Stimulated activated CD4-positive, alpha-beta T cell treated with anti-CD3 and anti-CD28 coated beads, Interleukin-4, amount 100 ng/mL, for 4 hours (primary cell): ENCODE measurements around the gene CNOT6L.
"Not testable (repeated sequence)": the region's sequence is repeated elsewhere in the genome, so short reads cannot be mapped to it uniquely, and the experiment has no call there.

Experiments used
- DNase-seq, 2 experiments: peaks; one replicate each; pipeline ENCODE4 v3.0.0-alpha.2; 2020

The CNOT6L gene

DNA sequence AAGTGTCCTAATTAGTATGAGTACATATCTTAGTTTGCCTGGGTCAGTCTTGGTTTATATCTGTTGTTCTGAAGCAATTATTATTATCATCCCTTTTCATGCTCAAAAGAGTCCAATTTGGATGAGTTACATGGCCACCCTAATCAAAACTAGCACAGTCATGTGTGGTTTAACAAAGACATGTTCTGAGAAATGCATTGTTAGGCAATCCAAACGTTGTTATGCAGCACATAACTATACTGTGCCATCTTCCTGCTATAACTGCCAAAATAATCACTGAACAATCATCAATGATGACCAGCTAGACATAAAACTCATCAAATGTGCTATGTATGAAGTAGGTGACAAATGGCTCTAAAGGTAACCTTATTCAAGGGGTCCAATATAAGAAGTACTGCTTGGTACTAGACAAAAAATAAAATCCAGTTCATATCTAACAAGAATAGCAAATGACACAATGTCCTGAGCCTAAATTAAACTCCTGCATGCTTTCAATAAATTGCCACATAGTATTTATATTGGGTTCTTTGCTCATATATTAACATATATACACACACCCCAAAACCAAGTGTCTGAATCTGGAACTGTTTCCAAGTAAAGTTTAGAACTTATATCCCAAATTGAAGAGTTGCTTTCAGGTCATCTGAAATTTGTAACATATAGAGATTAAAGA lies 41.9 kb downstream of the CNOT6L start:
- DNase-seq = no peak

DNA sequence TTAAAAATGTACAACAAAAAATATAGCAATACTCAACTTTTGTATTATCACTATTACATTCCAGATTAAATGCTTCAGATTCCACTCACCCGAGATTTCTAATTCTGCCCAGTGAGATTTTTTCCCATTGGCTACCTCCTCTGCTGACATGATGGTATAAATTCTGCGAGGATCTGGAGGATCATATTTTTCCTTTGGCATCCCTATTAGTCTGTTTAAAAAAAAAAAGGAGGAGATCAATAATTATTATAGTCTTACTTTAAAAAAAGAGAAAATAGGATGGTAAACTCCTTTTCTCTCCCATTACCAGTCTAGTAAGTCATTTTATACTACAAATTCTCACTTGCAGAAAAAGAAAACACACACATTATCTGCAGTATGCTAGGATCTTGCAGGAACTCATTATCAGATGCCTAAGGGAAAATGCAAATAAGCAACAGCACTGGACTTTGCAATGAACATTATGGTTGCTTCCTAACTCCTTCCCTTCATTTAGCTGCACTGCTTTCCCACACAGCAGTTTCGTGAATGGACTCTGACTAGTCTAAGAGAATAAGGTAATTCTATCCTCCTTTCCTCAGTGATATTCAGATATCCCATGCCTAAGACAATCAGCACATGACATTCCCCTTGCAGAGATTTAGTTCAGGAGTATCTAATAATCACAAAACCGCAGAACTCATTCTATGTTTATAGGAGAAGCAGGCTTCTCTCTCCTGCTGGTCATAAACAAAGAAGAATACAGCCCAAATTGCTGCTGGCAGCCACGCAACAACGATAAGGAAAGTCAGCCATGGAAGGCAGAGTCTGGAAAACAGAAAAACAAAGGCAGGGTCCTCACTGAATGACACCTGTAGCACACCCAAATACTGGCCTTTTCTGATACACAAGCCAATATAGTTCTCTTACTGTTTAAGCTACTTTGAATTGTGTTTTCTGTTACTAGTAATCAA lies 42.7 kb downstream of the CNOT6L start:
- DNase-seq = no peak

DNA sequence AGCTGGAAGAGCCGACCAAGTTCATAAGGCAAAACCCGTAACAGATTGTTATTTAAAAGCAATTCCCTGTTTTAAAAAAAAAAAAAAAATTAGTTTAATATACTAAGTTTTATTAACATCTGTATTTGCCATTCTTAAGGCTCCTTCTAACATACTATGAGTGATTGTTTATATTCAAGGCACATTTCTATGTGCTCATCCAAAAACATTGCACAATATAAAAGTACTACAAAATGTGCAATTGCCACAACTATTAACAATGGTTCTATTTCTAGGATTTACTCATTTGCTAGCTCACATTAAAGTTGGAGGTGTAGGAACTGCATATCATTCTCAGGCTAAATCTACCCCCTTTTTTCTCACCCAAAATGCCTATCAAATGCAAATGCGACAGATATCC lies 46.1 kb downstream of the CNOT6L start:
- DNase-seq = no peak

DNA sequence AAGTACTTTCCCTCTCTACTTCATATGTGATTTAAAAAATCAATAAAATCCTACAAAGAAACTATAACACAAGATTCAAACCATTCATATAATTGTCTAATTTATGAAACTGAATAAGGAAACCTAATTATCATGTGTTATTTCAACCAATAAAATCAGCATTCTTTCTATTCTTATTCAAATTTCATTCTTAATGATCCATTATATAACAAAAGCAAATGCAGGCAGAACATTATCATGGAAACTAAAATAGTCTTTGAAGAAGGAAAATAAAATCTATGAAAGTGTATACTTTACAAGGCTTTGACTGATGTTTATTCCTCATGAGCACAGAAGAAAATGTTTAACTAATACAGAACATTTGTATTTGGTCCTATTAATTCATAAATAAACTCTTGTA lies 47.6 kb downstream of the CNOT6L start:
- no peak for DNase-seq

DNA sequence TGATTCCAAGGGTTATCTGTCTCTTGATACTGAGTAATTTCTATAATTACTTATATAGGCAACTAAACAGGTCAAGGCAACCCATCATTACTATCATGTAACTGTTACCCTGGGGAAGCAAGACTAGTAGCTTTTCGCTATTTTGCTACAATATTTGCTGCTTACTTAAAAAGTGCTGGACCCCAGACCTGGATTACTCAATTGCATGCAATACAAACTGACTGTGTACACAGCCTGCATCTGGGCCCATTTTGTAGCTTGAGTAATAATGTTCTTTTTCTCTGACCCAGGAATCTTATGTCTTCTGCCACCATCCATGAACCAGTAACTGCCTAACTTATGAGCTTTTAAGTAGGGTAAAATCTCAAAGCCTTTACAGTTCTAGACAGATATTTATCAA lies 53.4 kb downstream of the CNOT6L start:
- no peak for DNase-seq

DNA sequence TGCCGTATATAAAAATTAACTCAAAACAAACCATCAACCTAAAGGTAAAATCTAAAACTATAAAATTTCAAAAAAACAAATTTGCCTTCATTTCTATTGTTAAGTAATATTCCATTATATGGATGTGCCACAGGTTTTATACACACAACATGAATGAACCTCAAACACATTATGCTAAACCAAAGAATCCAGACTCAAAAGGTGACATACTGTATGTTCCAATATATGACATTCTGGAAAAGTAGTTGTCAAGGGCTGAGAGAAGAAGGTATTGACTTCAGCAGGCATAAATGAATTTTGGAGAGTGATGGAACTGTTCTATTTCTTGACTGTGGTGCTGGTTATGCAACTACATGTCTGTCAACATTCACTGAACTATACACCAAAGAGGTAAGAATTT lies 56.6 kb downstream of the CNOT6L start:
- DNase-seq = no peak

DNA sequence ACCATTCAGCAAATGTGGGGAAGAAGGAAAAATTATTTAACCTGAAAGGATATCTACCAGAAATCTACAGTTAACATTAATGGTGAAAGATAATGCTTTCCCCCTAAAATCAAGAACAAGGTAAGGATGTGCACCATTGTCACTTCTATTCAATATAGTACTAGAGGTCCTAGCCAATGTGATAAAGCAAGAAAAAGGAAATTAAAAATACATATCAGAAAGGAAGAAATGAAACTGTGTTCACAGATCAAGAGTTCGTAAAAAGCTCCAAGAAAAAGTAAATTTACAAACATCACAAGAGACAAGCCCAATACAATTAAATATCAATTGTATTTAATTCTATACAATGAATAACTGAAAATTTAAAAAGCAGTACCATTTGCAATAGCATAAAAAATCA lies 57.6 kb downstream of the CNOT6L start:
- DNase-seq = no peak

DNA sequence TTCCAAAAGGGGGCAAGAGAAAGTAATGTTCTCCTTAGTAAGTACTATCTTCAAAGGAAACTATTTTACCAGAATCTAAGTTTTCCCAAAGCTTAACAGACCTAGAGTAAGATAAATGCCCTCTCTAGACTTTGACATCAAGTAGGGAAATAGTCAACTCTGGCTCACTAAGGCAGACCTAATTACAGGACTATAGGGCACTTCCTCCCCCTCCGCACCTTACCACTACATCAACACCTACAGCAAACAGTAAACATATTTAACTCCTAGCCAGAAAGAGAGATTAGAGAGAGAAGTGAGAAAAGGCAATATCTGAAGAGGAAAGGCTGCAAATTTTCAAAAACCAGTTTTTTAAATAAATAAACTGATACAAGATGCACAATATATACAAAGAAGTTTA lies 60.4 kb downstream of the CNOT6L start:
- no peak for DNase-seq

DNA sequence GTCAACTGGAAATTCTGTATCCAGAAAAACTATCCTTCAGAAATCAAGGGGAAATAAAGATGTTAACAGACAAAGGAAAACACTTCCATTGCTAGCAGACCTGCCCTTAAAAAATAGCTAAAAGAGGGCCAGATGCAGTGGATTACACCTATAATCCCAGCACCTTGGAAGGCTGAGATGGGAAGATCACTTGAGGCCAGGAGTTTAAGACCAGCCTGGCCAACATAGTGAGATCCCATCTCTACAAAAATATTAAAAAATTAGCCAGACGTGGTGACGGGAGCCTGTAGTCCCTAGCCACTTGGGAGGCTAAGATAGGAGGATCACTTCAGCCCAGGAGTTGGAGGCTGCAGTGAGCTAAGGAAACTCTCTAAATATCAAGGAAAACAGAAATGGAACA lies 67.4 kb downstream of the CNOT6L start:
- DNase-seq = no peak

DNA sequence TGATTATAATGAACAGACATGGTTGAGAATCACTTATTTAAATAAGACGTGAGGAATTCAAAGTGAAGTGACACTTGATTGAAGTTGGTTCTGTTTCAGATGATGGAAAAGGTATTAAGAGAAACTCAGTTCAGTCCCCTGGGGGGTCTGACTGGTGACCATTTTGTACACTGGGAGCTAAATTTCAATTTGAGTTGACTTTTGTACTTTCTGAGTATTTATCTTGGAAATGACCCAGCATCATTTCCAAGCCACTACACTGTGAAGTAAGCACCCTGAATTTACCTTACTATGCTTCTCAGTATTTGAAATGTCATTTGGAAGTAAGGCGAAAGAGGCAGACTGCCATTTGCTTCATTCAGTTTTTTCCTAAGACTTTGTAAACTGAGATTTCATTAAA lies 73.4 kb downstream of the CNOT6L start:
- no peak for DNase-seq

DNA sequence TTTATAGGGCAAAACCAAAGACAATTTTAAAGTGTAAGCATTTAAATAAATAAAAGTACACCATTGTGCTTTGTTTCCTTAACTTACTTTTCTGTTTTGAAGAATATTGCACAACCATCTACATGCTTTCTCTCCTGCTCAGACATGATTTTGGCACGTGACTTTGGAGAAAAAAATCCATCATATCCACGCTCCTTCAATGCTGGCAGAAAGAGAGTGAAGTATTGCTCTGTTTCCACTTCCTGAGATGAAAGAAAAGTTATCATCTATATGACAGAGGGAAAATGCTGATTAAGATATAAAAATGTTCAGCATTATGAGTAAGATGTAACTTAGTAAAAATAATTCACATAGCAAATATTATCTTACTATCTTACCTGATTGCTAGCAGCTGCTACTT lies 77.1 kb downstream of the CNOT6L start:
- no peak for DNase-seq

DNA sequence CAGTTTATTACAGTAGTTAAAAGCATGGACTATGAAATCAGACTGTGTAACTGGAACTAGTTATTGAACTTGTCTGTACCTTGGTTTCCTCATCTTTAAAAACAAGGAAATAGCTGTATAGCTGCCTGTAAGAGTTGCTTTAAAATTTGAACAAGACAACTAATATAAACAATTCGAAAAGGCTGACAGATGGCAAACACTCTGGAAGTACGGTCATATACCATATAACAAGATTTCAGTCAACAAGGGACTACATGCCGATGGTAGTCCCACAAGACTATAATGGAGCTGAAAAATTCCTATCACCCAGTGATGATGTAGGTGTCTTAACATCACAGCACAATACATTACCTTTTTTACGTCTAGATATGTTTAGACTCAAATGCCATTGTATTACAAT lies 78.7 kb downstream of the CNOT6L start:
- no peak for DNase-seq

DNA sequence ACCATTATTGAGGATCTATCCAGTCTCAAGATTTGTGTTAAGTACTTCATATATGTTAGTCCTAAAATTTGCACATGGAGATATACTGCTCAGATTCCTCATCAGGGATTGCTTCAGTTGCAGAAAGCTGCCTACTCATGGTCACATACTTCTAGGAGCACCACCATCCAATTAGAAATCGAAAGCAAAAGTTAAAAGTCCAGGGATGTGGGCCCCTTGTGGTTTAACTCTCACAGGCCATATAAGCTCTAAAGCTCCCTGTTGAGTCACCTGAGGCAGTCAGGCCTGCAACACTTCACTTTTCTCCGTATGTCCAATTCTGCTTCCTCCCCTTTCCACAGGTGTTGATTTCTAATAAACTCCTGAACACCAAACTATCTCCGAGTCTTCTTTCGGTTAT lies 84.2 kb downstream of the CNOT6L start:
- DNase-seq = peak in 1 of 2 experiments; percentile 34

DNA sequence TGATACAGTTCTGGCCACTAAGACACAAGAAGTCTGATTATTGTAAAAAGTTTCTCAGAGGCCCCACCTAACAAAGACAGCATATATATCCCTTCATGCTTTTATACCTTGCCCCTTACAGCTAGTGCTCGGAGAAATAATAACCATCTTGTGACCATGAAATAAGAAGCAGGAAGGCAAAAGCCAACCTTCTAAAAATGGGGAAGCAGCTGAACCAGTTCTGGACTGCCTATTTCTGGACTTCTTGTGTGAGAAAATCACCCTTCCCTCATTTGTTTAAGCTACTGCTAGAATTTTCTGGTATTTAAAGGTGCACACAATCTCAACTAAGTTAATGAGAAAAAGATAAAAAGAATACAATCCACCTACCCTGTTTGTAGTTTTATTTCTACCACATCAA lies 87.5 kb downstream of the CNOT6L start:
- DNase-seq = no peak

DNA sequence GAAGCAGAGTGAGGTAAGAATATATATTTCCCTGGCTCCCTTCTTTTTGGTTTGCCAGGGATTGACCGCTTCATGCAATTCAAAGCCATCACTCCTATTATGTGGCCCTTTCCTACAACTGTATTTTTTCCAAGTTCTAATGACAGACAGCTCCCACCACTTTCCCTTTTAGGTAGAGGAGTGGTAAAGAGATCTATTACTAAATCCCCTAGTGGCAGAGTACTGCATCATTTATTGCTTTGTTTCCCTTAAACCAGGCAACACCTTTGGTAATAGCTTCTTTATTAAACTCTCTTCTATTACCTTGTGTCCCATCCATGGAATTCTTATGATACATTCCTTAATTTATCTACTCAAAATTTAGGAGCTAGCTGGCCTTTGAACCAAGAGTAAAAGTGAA lies 90.7 kb downstream of the CNOT6L start:
- DNase-seq = no peak

DNA sequence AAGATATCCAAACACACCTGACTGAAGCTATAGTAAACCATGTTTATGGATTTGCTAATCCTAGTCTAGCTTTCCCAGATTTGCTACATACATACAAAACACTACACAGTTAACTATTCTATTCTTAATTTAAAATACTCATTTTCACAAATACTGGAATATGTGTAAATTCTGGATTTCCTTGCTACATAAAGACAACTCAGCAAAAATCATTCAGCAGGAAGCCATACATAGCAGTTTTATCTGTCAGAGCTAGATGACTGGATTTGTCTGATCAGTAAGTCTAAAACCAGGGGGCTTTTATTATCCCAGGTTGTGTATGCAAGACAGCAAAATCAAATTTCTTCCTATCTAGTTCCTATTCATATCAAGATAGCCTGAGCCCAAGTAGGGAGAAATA lies 98.1 kb downstream of the CNOT6L start:
- DNase-seq = no peak

DNA sequence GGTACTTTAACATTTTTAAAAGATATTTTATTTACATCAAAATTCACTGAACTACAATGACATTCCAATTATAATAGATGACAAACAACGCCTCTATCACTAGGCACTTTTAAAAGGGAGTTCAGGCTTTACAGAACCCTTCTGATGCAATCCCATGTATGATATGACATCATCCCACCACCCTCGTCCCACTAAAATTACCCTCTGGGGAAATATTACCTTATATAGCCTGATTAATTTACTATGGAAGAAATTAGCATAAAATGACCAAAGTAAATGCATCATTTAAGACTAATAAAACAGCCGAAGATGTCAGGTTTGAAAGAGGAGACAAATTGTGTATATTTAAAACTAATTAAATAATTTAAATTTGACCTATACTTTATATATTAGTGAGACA lies 100.7 kb downstream of the CNOT6L start:
- not testable (repeated sequence) for DNase-seq

DNA sequence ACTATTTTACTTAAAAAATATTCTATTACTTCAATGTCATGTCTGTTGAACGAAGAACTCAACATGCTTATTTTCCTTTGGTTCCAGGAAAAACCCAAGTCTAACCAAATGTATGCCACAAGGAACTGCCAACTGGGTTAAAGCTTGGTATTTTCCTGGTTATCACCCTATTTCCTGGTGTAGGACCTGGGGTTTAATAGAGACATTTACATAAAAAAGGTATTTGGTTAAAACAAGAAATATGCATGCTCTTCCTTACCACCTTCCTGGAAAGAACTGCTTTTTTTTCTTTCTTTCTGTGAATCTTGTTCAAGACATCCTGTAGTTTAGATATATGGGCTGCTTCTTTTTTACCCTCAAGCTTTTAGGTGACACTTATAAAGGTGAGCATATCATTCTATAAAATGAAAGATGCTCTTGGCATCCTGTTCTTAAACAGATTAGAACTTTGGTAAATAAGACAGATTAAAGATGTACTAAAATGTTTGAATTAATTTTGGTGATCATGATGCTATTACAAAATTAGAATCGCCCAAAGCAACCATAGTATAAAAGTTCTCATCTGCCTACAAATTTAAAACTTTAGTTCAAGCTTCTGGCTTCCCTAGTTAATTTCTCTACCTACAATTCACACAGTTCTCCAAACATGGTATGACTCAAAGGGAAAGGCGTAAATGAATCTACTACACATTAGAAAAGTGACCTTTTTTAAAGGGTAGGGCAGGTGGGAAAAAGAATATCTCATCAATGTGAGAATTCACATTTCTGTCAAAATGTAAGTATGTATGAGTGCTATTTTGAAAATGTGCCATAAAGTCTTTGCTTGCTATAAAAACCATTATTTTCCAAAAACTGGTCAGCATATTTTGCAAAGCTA lies 103.5 kb downstream of the CNOT6L start:
- no peak for DNase-seq

DNA sequence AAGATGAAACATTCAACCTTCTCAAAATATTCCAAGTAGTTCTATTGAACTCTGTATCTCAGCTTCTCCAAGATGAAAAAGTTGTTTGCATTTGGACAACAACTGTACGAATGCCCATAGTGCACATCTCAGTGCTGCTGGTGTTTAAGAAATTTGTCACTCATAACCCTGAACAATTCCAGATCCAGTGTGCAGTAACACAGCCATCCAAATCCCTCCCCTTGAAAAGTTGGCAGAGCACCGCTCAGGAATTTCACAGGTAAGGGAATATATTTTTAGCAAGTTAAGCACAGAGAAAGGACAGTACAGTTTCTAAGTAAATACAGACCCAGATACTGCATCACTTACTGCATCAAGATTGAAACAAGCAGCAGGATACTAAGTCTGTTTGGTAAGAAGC lies 104.7 kb downstream of the CNOT6L start:
- DNase-seq = no peak

DNA sequence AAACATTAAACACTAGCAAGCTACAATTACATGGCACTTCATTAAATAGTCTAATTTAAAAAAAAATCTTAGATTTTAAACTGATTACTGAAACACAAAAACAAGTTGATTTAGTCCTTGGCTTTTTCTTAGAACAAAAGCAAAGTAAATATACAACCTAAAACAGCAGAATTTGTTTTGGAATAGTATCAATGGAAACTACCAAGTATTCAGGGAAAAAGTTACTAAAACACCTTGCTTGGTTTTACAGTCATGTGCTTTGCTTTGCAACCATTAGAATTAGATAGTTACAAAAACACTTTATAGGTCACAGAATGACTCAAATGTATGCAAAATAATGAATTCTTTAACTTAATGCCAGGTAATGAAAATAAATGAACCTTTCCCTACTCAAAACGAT lies 105.3 kb downstream of the CNOT6L start:
- DNase-seq = no peak

DNA sequence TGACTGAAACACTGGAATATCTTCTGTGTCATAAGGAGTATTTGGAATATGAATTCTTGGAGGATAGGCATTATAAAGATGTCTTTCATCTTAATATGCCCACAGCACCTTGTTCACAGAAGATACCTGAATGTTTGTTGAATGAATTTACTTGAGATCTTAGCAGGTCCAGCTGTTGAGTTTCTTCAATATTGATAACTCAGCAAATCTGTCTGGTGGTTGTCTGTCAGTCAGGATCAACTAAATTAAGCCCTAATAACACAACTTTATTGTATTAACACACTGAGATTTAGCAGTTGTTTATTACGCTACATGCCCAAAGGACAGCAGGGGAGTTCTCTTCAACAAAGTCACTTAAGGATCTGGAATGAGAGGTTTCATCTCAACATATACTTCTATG lies 106.5 kb downstream of the CNOT6L start:
- no peak for DNase-seq

DNA sequence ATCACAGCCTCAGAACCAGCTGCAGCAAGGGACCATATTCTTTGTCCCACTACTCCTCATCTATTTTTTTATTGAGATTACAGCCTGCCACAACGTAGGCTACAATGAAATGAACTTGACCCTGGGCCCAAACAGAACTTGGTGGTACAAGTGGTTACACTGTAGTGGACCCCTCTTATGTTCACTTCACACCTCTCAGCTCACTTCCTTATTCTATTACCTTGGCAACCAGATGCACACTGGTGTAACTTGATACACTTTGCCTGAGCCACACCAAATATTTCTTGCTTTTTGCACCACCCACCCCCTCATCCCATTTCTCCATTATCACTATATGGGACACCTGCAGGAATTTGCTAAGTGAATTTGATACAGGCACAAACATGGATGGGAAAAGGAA lies 107.7 kb downstream of the CNOT6L start:
- no peak for DNase-seq

DNA sequence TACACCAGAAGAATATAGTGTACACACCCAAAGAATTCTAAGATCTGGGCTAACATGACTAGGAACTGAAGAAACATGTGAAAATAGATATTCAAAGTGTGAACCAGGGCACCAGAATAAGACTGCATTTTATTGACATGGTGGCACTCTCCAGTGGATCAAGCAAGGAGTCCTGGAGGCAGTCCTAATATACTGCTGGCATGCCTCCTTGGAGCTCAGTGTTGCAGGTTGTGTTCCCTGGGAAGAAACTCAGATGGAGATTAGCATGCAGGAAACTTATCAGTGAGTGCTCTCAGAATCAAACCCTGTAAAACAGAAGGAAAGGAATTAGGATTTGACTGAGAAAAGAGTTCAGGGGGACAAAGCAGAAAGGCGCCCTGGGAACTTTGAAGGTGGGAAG lies 108.5 kb downstream of the CNOT6L start:
- no peak for DNase-seq

DNA sequence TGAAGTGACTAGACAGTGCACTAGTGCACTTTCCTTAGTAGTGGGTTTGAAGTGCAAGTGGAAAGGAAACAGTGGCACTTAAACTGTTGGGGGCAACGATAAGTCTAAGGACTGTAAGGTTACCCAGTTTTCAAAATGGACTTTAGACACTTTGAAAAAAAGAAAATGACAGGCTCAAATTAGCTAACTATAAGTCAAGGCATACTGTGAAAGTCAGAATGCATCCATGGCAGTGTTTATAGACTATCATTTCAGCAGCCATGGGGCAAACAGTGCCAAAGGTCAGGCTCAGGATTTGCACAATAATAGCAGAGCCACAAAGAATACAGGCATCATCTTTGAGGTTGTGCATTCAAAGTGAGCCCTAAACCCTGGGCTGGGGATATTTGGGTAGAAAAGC lies 109.1 kb downstream of the CNOT6L start:
- no peak for DNase-seq
